Keratinocyte (primary cell): ENCODE results near the gene BICDL2. TPM values are rescaled to one million over a fixed set of nuclear protein-coding genes. Genes with fewer than 3 reads are reported as not detected.

Experiments used
- DNase-seq: peaks from one replicate; pipeline ENCODE4 v3.0.0-alpha.2; 2011; ENCODE audit warnings: low read depth, missing footprints, low spot score
- FAIRE-seq: peaks from 2 replicates; lab custom pipeline; 2011; peaks lifted over from hg19 to GRCh38; lab: Jason Lieb, UNC
- H2AFZ ChIP-seq: 2 replicates; pipeline ENCODE4 v1.6.0; 2012; ENCODE audit warnings: low read length, control low read depth, inconsistent platforms; ENCODE audit not compliant: control insufficient read depth
- H3K27ac ChIP-seq: 2 replicates; pipeline ENCODE4 v1.5.1; 2011; ENCODE audit warnings: low read length; ENCODE audit not compliant: control insufficient read depth, insufficient read depth
- H3K27me3 ChIP-seq: 3 replicates; pipeline ENCODE4 v1.6.0; 2011; ENCODE audit warnings: low read length; ENCODE audit not compliant: control insufficient read depth, insufficient read depth; ENCODE audit errors: extremely low read depth
- H3K36me3 ChIP-seq, 2 experiments: 2 replicates in 1 of 2; 3 replicates in 1 of 2; pipeline ENCODE4 v1.5.1; 2011; ENCODE audit warnings: low read length in 2 of 2, mild to moderate bottlenecking in 1 of 2; ENCODE audit not compliant: control insufficient read depth in 2 of 2, insufficient read depth in 2 of 2; ENCODE audit errors: extremely low read depth in 1 of 2
- H3K4me1 ChIP-seq: 3 replicates; pipeline ENCODE4 v1.5.1; 2011; ENCODE audit warnings: low read length; ENCODE audit not compliant: control insufficient read depth, insufficient read depth; ENCODE audit errors: extremely low read depth
- H3K4me2 ChIP-seq: 3 replicates; pipeline ENCODE4 v1.6.0; 2011; ENCODE audit warnings: low read depth, low read length; ENCODE audit not compliant: control insufficient read depth, insufficient read depth; ENCODE audit errors: extremely low read depth
- H3K4me3 ChIP-seq, 3 experiments: fragments of 200-600 bp in 1 of 3; sonication (generic) in 1 of 3; 2 replicates in 2 of 3; 3 replicates in 1 of 3; pipeline ENCODE4 v1.5.1; 2011 to 2016; ENCODE audit warnings: low read length in 3 of 3, mild to moderate bottlenecking in 3 of 3, control low read depth in 2 of 3, inconsistent platforms in 1 of 3, low read depth in 1 of 3, mixed read lengths in 1 of 3, mixed run types in 1 of 3, moderate library complexity in 1 of 3; ENCODE audit not compliant: control insufficient read depth in 2 of 3, insufficient read depth in 2 of 3; ENCODE audit errors: extremely low read depth in 1 of 3
- H3K79me2 ChIP-seq: 2 replicates; pipeline ENCODE4 v1.6.0; 2012; ENCODE audit warnings: low read length; ENCODE audit not compliant: control insufficient read depth, insufficient read depth
- H3K9ac ChIP-seq: 3 replicates; pipeline ENCODE4 v1.6.0; 2011; ENCODE audit warnings: low read length; ENCODE audit not compliant: control insufficient read depth, insufficient read depth; ENCODE audit errors: extremely low read depth
- H3K9me1 ChIP-seq: 3 replicates; pipeline ENCODE4 v1.6.0; 2011; ENCODE audit warnings: low read length; ENCODE audit not compliant: control insufficient read depth, insufficient read depth; ENCODE audit errors: extremely low read depth
- H3K9me3 ChIP-seq: 2 replicates; pipeline ENCODE4 v1.5.1; 2012; ENCODE audit warnings: low read depth, low read length; ENCODE audit not compliant: control insufficient read depth
- H4K20me1 ChIP-seq: 3 replicates; pipeline ENCODE4 v1.6.0; 2011; ENCODE audit warnings: low read length; ENCODE audit not compliant: control insufficient read depth, insufficient read depth; ENCODE audit errors: extremely low read depth
- EZH2 ChIP-seq: IDR thresholded peaks from one replicate; pipeline ENCODE4 v1.6.1; 2012; ENCODE audit warnings: inconsistent platforms, mild to moderate bottlenecking, low read length, moderate library complexity
- dilution Hi-C: fragments of 300-500 bp; cut with MboI; formaldehyde crosslinking; loops from one replicate; pipeline ENCODE4 v1.7.0; 2020; ENCODE audit warnings: low sequenced_read_pairs; ENCODE audit not compliant: extremely low pct_ligation_motif_present
- polyA plus RNA-seq, 5 experiments: library from polyadenylated mRNA; depleted of rRNA in 3 of 5; stranded (reverse) in 3 of 5; stranded (forward) in 1 of 5; unstranded in 1 of 5; fragments of >200 nt; gene quantifications; 1 replicate in 1 of 5; 2 replicates in 3 of 5; 3 replicates in 1 of 5; pipeline versions ENCODE4 v1.2.1 to v1.2.3, GENCODE V29; 2011 to 2012; ENCODE audit warnings: missing spikeins in 2 of 5, low read depth in 1 of 5, low replicate concordance in 1 of 5
- TF ChIP-seq, protein P1 (sequence below), 3 experiments: IDR thresholded peaks in 1 of 3; conservative IDR thresholded peaks in 1 of 3; optimal IDR thresholded peaks in 1 of 3; 2 replicates in 2 of 3; 3 replicates in 1 of 3; pipeline versions ENCODE3 to v1.5.1; 2011; ENCODE audit warnings: low read length in 3 of 3, mild to moderate bottlenecking in 3 of 3, moderate library complexity in 2 of 3, control low read depth in 1 of 3, inconsistent platforms in 1 of 3; ENCODE audit not compliant: insufficient read depth in 2 of 3; ENCODE audit errors: extremely low read depth in 1 of 3

Gene BICDL2
- polyA plus RNA-seq, 1 donor (not counting 4 experiments of a cell fraction or from before 2014, with no cell fraction given) = 1.3 TPM

DNA sequence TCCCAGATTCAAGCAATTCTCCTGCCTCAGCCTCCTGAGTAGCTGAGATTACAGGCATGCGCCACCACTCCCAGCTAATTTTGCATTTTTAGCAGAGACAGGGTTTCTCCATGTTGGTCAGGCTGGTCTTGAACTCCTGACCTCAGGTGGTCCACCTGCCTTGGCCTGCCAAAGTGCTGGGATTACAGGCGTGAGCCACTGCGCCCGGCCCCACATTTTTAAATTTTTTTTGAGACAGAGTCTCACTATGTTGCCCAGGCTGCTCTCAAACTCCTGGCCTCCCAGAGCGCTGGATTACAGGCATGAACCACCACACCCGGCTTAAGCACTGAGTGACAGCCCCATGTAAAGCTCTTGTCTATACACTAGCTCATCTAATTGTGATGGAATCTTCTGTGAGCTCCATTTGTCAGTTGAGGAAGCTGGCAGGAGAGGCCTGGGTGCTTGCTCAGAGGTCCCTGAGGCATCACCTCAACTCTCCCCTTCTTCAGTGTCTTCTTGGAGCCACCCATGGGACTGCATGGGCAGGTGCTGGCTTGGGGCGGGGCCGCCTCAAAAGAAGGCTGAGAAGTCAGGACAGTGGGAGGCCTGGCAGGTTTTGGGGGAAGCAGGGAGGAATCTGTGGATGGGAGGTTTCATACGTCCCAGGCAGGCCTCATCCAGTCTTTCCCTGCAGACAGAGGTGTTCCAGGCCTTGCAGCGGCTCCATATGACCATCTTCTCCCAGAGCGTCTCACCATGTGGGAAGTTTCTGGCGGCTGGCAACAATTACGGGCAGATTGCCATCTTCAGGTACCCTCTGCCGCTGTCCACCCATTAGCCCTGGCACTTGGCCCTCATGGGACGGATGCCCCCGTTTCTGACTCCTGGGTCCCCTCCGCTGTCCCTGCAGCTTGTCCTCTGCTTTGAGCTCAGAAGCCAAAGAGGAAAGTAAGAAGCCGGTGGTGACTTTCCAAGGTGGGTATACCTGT lies 11.4 kb downstream of the BICDL2 start:
- no peak overlapping the region for H3K9ac ChIP-seq

DNA sequence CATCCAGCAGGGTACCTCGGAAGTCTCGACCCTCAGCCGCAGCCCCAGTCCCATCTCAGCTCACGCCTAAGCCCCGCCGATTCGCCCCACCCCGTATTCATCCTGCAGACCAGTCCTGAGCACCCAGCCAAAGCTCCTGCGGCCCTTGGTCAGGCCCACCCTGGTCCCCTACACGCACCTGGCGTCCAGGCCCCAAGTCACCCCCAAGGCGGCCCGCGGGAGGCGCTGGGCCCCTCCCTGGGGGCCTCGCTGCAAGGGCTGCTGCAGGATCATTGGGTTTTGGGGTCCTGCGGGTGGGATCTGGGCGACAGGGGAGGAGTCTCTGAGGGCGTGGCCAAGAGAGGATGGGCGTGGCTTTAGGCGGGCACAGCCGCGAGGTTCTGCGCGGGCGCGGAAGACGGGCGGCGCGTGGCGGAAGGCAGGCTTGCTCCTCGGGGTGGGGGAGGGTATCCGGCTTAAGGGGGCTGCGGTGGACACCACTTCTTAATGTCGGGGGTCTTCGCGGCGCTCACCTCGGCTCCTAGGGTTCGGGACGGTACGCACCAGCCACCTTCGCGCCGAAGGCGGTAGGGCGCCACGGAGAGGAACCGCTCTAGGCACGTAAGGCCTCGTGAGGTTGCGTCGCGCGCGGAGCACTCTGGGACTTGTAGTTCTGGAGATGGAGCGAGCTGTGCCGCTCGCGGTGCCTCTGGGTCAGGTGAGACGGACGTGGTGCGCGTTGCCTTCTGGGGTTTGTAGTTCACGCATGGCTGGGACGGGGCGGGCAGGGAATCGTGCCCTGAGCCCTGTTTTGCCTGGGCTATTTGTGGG lies 12.9 kb downstream of the BICDL2 start, which contains the start of the genes HCFC1R1 and THOC6:
Gene HCFC1R1, minus strand, starts transcription at position 274 of the 810 bp plus-strand sequence. Its CDS starts 1 bp downstream, at position 273.
Gene THOC6, plus strand, starts transcription at position 367 of the 810 bp plus-strand sequence. Its CDS starts 292 bp downstream, at position 659.
- H3K9ac ChIP-seq = peak within 1 kb of the TSS; percentile 97
- TF ChIP-seq, protein P1, sequence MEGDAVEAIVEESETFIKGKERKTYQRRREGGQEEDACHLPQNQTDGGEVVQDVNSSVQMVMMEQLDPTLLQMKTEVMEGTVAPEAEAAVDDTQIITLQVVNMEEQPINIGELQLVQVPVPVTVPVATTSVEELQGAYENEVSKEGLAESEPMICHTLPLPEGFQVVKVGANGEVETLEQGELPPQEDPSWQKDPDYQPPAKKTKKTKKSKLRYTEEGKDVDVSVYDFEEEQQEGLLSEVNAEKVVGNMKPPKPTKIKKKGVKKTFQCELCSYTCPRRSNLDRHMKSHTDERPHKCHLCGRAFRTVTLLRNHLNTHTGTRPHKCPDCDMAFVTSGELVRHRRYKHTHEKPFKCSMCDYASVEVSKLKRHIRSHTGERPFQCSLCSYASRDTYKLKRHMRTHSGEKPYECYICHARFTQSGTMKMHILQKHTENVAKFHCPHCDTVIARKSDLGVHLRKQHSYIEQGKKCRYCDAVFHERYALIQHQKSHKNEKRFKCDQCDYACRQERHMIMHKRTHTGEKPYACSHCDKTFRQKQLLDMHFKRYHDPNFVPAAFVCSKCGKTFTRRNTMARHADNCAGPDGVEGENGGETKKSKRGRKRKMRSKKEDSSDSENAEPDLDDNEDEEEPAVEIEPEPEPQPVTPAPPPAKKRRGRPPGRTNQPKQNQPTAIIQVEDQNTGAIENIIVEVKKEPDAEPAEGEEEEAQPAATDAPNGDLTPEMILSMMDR (optimal IDR thresholded peaks at IDR 0.05 in 1 of 3, IDR thresholded peaks at IDR 0.05 in 1 of 3, conservative IDR thresholded peaks at IDR 0.05 in 1 of 3; ENCODE audit: extremely low read depth in 1 of 3, insufficient read depth in 2 of 3, low read length in 3 of 3) = peak in 1 of 3 experiments; percentile 12
- no peak for TF ChIP-seq EZH2
- dilution Hi-C loops = no loop called here
- no peaks in the 10 kb centered on the region for H3K27me3 ChIP-seq
- H3K36me3 ChIP-seq = peaks cover 14 to 28% of the 10 kb centered on the region in 2 experiments
- H3K9me3 ChIP-seq = no peaks in the 10 kb centered on the region
- no peaks in the 10 kb centered on the region for H3K9me1 ChIP-seq
- H3K4me2 ChIP-seq = peak within 1 kb of the TSS; percentile 81
- H4K20me1 ChIP-seq = no peaks in the 10 kb centered on the region
- FAIRE-seq (peak; percentile 88), DNase-seq (peak; percentile 88)
- peaks cover 21% of the 10 kb centered on the region for H3K4me1 ChIP-seq
- no peak within 1 kb of the TSS for H2AFZ ChIP-seq
- peak within 1 kb of the TSS; percentile 97 for H3K27ac ChIP-seq
- H3K79me2 ChIP-seq = no peaks in the 10 kb centered on the region
- H3K4me3 ChIP-seq = peak within 1 kb of the TSS; percentile 80 to 85 (median 84)

More for the DNA sequence above, 11.4 kb downstream of the BICDL2 start:
- Histone ChIP-seq H4K20me1 (no peaks in the 10 kb centered on the region), H2AFZ (no peak overlapping the region), H3K36me3 (peaks cover 16 to 28% of the 10 kb centered on the region in 2 experiments), H3K4me3 (no peak overlapping the region), H3K4me2 (no peak overlapping the region), H3K4me1 (peaks cover 24% of the 10 kb centered on the region), H3K9me1 (no peaks in the 10 kb centered on the region), H3K27me3 (peaks cover 14% of the 10 kb centered on the region), H3K79me2 (no peaks in the 10 kb centered on the region), H3K27ac (no peak overlapping the region), H3K9me3 (no peaks in the 10 kb centered on the region)
- DNase-seq (no peak), FAIRE-seq (no peak)
- TF ChIP-seq, protein P1 (optimal IDR thresholded peaks at IDR 0.05 in 1 of 3, IDR thresholded peaks at IDR 0.05 in 1 of 3, conservative IDR thresholded peaks at IDR 0.05 in 1 of 3; ENCODE audit: extremely low read depth in 1 of 3, insufficient read depth in 2 of 3, low read length in 3 of 3) = no peak
- TF ChIP-seq EZH2 = no peak
- dilution Hi-C loops = no loop called here
